B cell (primary cell): Measurements from ENCODE around the gene FBXO8. TPM values are rescaled to one million over a fixed set of nuclear protein-coding genes. Genes with fewer than 3 reads are reported as not detected.

Source experiments
- ATAC-seq: fragments of 200-7000 bp; cut with Tn5 transposase; one replicate; pipeline ENCODE4 v1.10.0; 2021; ENCODE audit warnings: low read depth, mild to moderate bottlenecking, moderate number of reproducible peaks, moderate library complexity
- CTCF ChIA-PET: fragments of 350-600 bp; sonication (Branson Sonifier 250); formaldehyde crosslinking; loops from one replicate; lab custom pipeline; 2021; ENCODE audit warnings: antibody characterized with exemption, inconsistent platforms; lab: Charles Lee
- POLR2A ChIA-PET: fragments of 350-600 bp; sonication (Branson Sonifier 250); formaldehyde crosslinking; loops from one replicate; lab custom pipeline; 2021; ENCODE audit warnings: antibody characterized with exemption; lab: Charles Lee
- DNase-seq: peaks from one replicate; pipeline ENCODE4 v3.0.0; 2013
- H2AFZ ChIP-seq: 2 replicates; pipeline ENCODE4 v1.6.1; 2012; ENCODE audit warnings: mild to moderate bottlenecking, low read depth, low read length; ENCODE audit not compliant: insufficient read depth, poor library complexity, severe bottlenecking
- H3K27ac ChIP-seq, 2 donors: 1 replicate in 1 of 2; 2 replicates in 1 of 2; pipeline ENCODE4 v1.5.1; 2012 to 2013; ENCODE audit warnings: low read length in 2 of 2, mild to moderate bottlenecking in 2 of 2, moderate library complexity in 1 of 2
- H3K27me3 ChIP-seq, 4 experiments: fragments of 200-600 bp in 1 of 4; sonication (generic) in 1 of 4; replicated peaks in 1 of 4; 1 replicate in 2 of 4; 2 replicates in 2 of 4; pipeline versions ENCODE4 v1.6.1 to v1.7.0; 2013 to 2016; ENCODE audit warnings: low read length in 3 of 4, mild to moderate bottlenecking in 2 of 4, mixed read lengths in 1 of 4, moderate library complexity in 1 of 4; ENCODE audit not compliant: insufficient read depth in 4 of 4, control insufficient read depth in 3 of 4; ENCODE audit errors: control extremely low read depth in 1 of 4
- H3K36me3 ChIP-seq, 2 experiments: replicated peaks in 1 of 2; 1 replicate in 1 of 2; 2 replicates in 1 of 2; pipeline versions ENCODE4 v1.6.1 to v1.7.1; 2013; ENCODE audit warnings: low read length in 1 of 2; ENCODE audit not compliant: insufficient read depth in 2 of 2, control insufficient read depth in 1 of 2; ENCODE audit errors: control extremely low read depth in 1 of 2, extremely low read depth in 1 of 2
- H3K4me1 ChIP-seq, 2 donors: fragments of 200-600 bp in 1 of 2; sonication (generic) in 1 of 2; 1 replicate in 1 of 2; 2 replicates in 1 of 2; pipeline versions ENCODE4 v1.5.1 to v1.6.1; 2013 to 2017; ENCODE audit warnings: low read length in 2 of 2; ENCODE audit not compliant: control insufficient read depth in 2 of 2, insufficient read depth in 2 of 2
- H3K4me2 ChIP-seq: replicated peaks from 2 replicates; pipeline ENCODE3; 2012; ENCODE audit warnings: mild to moderate bottlenecking, low read depth, low read length; ENCODE audit not compliant: poor library complexity, severe bottlenecking
- H3K4me3 ChIP-seq, 5 experiments: fragments of 200-600 bp in 1 of 5; sonication (generic) in 1 of 5; 1 replicate in 3 of 5; 2 replicates in 2 of 5; pipeline versions ENCODE4 v1.5.1 to v1.7.0; 2011 to 2016; ENCODE audit warnings: low read length in 4 of 5, mild to moderate bottlenecking in 4 of 5, low read depth in 2 of 5, control low read depth in 1 of 5, moderate library complexity in 1 of 5; ENCODE audit not compliant: insufficient read depth in 1 of 5; ENCODE audit errors: control extremely low read depth in 1 of 5, extremely low read depth in 1 of 5
- H3K79me2 ChIP-seq: fragments of 200-600 bp; sonication (generic); one replicate; pipeline ENCODE4 v1.6.0; 2016; ENCODE audit warnings: low read length; ENCODE audit not compliant: control insufficient read depth, insufficient read depth
- H3K9ac ChIP-seq: fragments of 200-600 bp; sonication (generic); 2 replicates; pipeline ENCODE4 v1.6.1; 2017; ENCODE audit warnings: mild to moderate bottlenecking, low read length, moderate library complexity
- H3K9me3 ChIP-seq, 3 donors: one replicate each; pipeline versions ENCODE4 v1.6.1 to v1.7.1; 2013; ENCODE audit warnings: low read length in 2 of 3; ENCODE audit not compliant: control insufficient read depth in 2 of 3, insufficient read depth in 1 of 3; ENCODE audit errors: control extremely low read depth in 1 of 3
- H4K20me1 ChIP-seq: 2 replicates; pipeline ENCODE4 v1.6.0; 2012; ENCODE audit warnings: mild to moderate bottlenecking, low read length; ENCODE audit not compliant: insufficient read depth, control insufficient read depth, poor library complexity, severe bottlenecking
- H3K27ac Mint-ChIP-seq: one replicate; pipeline ENCODE4 v1.8.0; 2021; ENCODE audit warnings: mixed read lengths
- H3K27me3 Mint-ChIP-seq: one replicate; pipeline ENCODE4 v1.8.0; 2021; ENCODE audit warnings: mixed read lengths
- H3K4me1 Mint-ChIP-seq: one replicate; pipeline ENCODE4 v1.8.0; 2021; ENCODE audit warnings: mixed read lengths
- H3K4me3 Mint-ChIP-seq: one replicate; pipeline ENCODE4 v1.8.0; 2021; ENCODE audit warnings: mixed read lengths
- H3K9me3 Mint-ChIP-seq: one replicate; pipeline ENCODE4 v1.8.0; 2022; ENCODE audit warnings: mixed read lengths; ENCODE audit not compliant: insufficient read depth
- EZH2 ChIP-seq: IDR thresholded peaks from 2 replicates; pipeline ENCODE4 v1.6.1; 2012; ENCODE audit warnings: borderline replicate concordance, low read depth, mild to moderate bottlenecking, moderate library complexity, low read length; ENCODE audit not compliant: insufficient read depth, poor library complexity, severe bottlenecking
- WGBS: methylation state at CpG from one replicate; pipeline ENCODE4 v1.1.5; 2013; ENCODE audit warnings: missing lambda C conversion rate; ENCODE audit not compliant: insufficient coverage; 5-methylcytosine and 5-hydroxymethylcytosine counted together
- intact Hi-C: fragments of 100-400 bp; cut with micrococcal nuclease; formaldehyde crosslinking; loops from one replicate; pipeline ENCODE4 v1.10.0; 2022
- polyA plus RNA-seq: library from polyadenylated mRNA; depleted of rRNA; stranded (reverse); fragments of >200 nt; gene quantifications from 2 replicates; pipeline ENCODE4 v1.2.3, GENCODE V29; 2012
- total RNA-seq, 2 donors: library from RNA; stranded (reverse); fragments of 120-200 nt in 1 of 2; gene quantifications; 1 replicate in 1 of 2; 2 replicates in 1 of 2; pipeline versions ENCODE4 v1.2.3 to v1.2.4, GENCODE V29; 2013 to 2022
- TF ChIP-seq, protein P1 (sequence below): fragments of 200-600 bp; IDR thresholded peaks from one replicate; pipeline ENCODE4 v1.8.0; 2022; ENCODE audit warnings: antibody characterized with exemption, mild to moderate bottlenecking

Gene FBXO8
- total and polyA plus RNA-seq, 2 donors (not counting 1 experiment from before 2014, with no cell fraction given): 11.6 to 22.4 TPM

DNA sequence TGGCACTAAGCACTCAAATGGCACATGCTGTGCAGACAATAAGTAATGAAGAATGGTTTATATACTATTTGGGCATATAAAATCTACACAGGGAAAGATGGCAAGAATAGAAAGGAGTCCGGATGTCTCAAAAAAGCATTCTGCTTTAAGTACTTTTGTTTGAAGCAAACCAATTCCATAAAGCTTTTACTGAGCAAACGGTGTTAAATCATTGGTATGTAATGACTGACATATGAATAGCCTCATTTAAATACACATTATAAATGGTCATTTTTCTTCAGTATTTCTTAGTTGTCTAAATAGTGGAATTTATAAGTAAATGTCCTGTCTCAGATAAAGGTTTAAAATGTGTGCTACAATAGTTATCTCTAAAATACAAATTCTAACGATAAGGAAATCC lies 6.0 kb downstream of the FBXO8 start:
- Mint-ChIP-seq H3K27me3 (no peaks in the 10 kb centered on the region), H3K9me3 (no peaks in the 10 kb centered on the region), H3K27ac (no peak overlapping the region), H3K4me1 (peaks cover 37% of the 10 kb centered on the region), H3K4me3 (no peak overlapping the region)
- DNase-seq: no peak
- H3K4me1 ChIP-seq: peaks cover 4 to 11% of the 10 kb centered on the region in 2 donors
- H3K4me3 ChIP-seq: no peak overlapping the region
- no peak for TF ChIP-seq EZH2
- TF ChIP-seq, protein P1, sequence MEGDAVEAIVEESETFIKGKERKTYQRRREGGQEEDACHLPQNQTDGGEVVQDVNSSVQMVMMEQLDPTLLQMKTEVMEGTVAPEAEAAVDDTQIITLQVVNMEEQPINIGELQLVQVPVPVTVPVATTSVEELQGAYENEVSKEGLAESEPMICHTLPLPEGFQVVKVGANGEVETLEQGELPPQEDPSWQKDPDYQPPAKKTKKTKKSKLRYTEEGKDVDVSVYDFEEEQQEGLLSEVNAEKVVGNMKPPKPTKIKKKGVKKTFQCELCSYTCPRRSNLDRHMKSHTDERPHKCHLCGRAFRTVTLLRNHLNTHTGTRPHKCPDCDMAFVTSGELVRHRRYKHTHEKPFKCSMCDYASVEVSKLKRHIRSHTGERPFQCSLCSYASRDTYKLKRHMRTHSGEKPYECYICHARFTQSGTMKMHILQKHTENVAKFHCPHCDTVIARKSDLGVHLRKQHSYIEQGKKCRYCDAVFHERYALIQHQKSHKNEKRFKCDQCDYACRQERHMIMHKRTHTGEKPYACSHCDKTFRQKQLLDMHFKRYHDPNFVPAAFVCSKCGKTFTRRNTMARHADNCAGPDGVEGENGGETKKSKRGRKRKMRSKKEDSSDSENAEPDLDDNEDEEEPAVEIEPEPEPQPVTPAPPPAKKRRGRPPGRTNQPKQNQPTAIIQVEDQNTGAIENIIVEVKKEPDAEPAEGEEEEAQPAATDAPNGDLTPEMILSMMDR: no peak
- H4K20me1 ChIP-seq: peaks cover 37% of the 10 kb centered on the region
- no peaks in the 10 kb centered on the region for H3K27me3 ChIP-seq
- H3K27ac ChIP-seq: no peak overlapping the region
- H3K36me3 ChIP-seq: no peaks in the 10 kb centered on the region
- no peak overlapping the region for H2AFZ ChIP-seq
- POLR2A ChIA-PET: no interaction called here
- CTCF ChIA-PET: no interaction called here
- H3K9me3 ChIP-seq: peaks cover 0 to 3% (median 0%) of the 10 kb centered on the region in 3 donors
- H3K4me2 ChIP-seq: no peak overlapping the region
- no CpG with 5 or more reads among the region's 3 CpGs for WGBS
- no peak overlapping the region for H3K9ac ChIP-seq
- intact Hi-C loops: no loop called here
- no peak for ATAC-seq
- H3K79me2 ChIP-seq: peaks cover 94% of the 10 kb centered on the region

DNA sequence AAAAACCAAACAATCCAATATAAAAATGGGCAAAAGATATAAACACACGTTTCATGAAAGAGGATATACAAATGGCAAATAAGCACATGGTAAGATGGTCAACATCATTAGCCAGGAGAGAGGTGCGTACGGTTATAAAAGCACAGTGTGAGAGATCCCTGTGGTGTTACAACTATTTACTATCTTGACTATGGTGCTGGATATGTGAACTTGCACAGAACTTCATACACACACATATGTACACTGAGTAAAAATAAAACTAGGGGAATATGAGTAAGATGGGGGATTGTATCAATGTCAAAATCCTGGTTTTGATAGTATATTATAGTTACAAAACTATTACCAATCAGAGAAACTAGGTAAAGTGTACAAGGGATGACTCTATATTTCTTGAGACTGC lies 8.4 kb downstream of the FBXO8 start:
- Histone ChIP-seq H3K27me3 (no peaks in the 10 kb centered on the region), H3K4me1 (no peaks in the 10 kb centered on the region), H2AFZ (no peak overlapping the region), H4K20me1 (peaks cover 49% of the 10 kb centered on the region), H3K27ac (no peak overlapping the region), H3K79me2 (peaks cover 94% of the 10 kb centered on the region), H3K4me2 (no peak overlapping the region), H3K9me3 (peaks cover 0 to 3% (median 0%) of the 10 kb centered on the region in 3 donors), H3K4me3 (no peak overlapping the region), H3K36me3 (peaks cover 0 to 2% of the 10 kb centered on the region in 2 experiments), H3K9ac (no peak overlapping the region)
- no peak overlapping the region for H3K27ac Mint-ChIP-seq
- no peaks in the 10 kb centered on the region for H3K9me3 Mint-ChIP-seq
- peaks cover 23% of the 10 kb centered on the region for H3K4me1 Mint-ChIP-seq
- ATAC-seq (no peak), DNase-seq (no peak)
- intact Hi-C loops: no loop called here
- no CpG with 5 or more reads among the region's 3 CpGs for WGBS
- H3K4me3 Mint-ChIP-seq: no peak overlapping the region
- POLR2A ChIA-PET: no interaction called here
- TF ChIP-seq, protein P1: no peak
- TF ChIP-seq EZH2: no peak
- H3K27me3 Mint-ChIP-seq: no peaks in the 10 kb centered on the region
- CTCF ChIA-PET: no interaction called here
